Stimulated activated CD4-positive, alpha-beta T cell treated with anti-CD3 and anti-CD28 coated beads, Interleukin-2, amount 100 ng/mL, for 4 hours (primary cell): ENCODE data around the gene THBD.

Experiments used
- DNase-seq: peaks from one replicate; pipeline ENCODE4 v3.0.0-alpha.2; 2020; ENCODE audit warnings: low read depth

Gene THBD, protein sequence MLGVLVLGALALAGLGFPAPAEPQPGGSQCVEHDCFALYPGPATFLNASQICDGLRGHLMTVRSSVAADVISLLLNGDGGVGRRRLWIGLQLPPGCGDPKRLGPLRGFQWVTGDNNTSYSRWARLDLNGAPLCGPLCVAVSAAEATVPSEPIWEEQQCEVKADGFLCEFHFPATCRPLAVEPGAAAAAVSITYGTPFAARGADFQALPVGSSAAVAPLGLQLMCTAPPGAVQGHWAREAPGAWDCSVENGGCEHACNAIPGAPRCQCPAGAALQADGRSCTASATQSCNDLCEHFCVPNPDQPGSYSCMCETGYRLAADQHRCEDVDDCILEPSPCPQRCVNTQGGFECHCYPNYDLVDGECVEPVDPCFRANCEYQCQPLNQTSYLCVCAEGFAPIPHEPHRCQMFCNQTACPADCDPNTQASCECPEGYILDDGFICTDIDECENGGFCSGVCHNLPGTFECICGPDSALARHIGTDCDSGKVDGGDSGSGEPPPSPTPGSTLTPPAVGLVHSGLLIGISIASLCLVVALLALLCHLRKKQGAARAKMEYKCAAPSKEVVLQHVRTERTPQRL

DNA sequence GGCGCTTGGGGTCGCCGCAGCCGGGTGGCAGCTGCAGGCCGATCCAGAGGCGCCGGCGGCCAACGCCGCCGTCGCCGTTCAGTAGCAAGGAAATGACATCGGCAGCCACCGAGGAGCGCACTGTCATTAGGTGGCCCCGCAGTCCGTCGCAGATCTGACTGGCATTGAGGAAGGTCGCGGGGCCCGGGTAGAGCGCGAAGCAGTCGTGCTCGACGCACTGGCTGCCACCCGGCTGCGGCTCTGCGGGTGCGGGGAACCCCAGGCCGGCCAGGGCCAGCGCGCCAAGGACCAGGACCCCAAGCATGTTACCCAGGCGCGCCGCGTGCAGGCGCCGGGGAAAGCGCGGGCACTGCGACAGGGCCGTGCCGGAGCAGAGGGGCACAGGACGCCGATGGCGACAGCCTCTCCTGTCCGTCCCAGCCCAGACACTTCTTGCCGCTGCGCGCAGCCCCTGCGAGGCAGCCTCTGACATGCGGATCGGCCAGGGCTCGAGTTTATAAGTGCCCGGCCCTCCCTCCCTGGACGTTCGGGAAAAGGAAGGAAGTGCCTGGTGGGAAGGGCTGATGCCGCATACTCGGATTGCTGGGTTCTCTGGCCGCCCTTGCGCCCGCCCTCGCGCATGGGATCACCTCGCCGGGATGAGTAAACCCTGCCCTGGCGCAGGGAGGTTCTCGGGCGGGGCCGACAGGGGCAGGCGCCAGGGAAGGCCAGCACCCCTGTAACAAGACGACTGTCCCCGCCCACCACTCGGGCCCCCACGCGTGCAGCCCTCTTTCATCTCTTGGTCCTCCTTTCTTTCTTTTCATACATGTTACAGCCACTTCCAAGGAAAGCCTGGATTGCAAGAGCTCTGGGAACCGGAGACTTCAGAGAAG lies at the start of gene THBD:
TSS of gene THBD (minus strand) at position 472 of the 875 bp plus-strand sequence. CDS start at position 304, 168 bp downstream.
- DNase-seq = no peak

DNA sequence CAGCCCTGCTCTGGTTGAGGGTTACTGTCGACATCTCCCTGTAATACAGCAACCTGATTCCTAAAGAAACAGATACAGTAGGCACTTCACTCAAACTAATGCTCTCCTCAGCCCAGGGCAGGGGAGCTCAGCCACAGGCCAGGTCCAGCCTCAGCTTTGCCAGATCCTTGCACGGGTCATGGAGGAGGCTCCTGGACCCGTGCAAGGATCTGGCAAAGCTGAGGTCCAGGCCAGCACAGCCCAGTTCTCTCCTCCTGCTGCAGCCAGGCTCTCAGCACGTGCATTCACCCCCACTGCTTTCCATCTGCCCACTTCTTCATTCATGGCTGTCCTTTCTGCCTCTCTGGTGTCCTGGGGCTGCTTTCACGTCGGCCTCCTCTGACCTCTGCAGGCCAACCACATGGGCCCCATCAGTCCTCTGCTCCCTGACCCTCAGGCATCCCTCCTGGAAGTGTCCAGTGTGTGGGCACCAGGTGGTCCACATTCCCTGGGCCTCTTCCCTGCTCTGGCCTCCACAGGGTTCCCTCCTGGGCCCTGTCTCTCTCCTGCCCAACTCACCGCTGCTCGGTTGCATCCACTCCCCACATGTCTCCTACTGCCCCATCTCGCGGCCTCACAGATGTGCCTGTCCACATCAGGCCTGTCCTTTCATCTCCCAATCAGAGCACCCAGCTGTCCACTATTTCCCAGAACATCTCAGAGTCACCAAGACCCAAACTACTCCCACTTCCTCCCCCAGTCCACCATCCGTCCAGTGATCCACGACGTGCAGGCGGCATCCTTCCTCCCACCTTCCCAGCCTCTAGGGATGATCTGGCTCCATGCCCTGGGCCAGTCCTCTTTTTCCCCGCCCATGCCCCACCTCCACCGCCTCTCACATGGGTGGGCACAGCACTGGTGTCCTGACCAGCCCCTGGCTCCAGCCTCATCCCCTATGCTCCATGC lies 48.4 kb upstream of the THBD start:
- no peak for DNase-seq

DNA sequence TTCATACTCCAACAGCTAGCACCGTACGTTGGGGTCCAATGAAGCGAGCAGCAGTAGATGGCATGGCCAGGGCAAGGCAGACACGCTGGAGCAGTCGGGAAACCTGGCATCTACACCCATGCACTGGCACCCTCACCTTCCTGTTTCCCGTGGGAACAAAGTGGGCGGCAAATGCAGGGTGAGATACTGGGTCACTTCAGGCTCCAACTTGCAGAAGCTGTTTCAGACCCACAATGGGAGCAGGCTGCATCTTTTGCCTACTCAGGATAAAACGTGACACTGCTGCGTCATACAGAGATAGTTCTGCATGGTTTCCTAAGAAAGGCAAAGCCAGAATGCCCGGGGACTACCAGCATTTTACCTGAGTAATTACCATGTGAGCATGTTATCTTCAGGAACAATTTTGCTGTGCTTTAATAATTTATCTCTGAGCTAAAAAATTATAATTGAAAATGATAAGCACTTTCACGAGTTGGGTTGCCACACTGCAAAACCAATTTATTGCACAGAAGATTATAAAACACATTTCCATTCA lies 47.6 kb upstream of the THBD start:
- DNase-seq = no peak

DNA sequence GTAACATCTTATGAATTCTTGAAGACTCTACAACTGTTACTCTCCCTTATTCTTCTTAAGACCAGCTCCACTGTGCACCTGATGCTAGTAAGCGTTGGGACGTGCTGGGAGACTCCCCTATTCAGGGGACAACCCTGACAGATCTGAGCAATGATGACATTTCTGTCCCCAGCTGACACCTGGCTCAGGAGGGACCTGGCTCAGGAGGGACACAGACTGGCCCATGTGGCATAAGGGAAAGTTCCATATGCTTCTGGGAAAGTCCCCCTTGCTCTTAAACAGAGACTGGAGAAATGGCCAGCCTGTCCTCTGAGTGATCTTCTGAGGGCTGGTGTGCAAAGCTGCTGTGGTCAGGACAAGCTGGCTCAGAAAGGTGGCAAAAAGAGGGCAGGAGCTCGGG lies 46.6 kb upstream of the THBD start:
- DNase-seq = no peak

DNA sequence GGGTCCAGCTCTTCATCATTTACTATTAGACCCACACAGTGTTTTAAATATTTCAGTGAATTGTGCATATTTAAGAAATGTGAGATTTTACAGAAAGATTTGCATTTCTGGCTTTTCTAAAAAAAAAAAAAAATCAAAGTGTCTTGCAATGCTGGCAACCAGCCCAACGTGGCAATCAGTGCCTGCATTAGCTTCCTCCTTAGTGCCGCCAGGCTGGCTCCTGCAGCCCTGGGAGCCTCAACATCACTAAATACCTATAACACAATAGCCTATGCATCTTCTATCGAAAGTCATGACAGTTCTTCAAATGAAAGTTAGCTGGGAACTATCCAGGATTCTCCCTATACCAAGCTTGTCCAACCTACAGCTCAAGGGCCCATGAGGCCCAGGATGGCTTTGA lies 46.0 kb upstream of the THBD start:
- no peak for DNase-seq

DNA sequence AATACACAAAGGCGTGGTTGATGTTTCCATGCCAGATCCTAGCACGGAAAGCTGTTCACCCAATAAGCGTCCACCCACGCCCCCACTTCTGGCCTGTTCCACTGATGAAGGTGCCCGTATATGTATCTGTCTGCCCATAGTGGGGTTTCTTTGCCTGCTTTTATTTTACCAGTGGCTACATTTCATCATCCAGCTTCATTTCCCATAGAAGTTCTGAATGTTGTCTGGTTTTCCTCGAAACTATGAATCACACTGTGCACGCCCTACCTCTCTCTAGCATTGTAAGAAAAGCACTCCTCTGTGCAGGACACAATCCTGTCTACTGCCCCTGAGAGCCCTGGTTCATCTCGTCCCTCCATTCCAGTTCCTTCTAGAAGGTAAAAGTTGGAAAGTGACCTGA lies 45.5 kb upstream of the THBD start:
- DNase-seq = no peak

DNA sequence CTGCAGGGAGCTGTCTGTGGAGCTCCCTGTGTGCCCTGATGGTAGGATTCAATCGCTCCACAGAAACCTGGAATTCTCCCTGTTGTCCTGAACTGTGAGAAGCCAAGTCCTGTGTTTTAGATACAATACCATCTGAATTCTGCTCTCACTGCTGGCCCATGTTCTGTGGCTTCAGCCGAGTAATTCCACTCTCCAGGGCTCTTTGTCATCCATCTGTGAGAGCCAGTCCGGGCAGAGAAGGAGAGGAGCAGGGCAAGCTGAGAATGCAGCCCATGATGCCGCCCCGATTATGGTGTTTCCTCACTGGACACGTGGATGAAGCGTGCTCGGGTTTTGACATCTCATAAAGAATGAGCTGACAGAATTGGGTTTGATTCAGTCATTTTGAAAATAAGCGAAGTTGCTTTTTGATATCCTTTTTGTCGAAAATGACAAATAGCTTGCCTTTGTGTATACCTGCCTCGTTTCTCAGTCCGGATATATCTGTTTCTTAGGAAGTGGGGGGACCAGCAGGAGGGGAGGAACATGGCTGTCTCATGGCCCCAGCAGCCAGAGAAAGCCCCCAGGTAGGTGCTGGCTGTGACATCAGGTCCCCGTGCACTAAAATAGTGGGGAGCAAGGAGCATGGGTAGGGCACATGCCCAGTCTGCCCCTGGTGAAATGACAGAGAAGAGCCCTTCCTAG lies 44.9 kb upstream of the THBD start:
- DNase-seq = no peak

DNA sequence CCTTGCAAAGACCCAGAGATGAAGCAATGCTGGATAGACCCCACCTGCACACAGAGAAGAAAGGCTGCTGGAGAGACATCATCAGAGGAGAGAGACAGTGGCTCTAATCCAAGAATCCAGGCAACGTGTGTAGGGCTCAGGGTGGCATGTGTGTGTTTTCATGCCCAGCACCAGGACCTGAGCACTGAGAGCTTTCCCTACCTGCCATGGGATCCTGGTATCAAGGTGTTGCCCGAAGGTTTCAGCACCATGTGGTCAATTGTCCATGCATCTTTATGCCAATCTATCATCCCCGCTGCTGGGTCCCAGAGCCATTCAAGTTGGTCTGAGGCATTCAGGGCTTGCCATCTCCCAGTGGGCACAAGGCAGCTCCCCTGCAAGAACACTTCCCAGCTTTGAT lies 44.1 kb upstream of the THBD start:
- DNase-seq = no peak

DNA sequence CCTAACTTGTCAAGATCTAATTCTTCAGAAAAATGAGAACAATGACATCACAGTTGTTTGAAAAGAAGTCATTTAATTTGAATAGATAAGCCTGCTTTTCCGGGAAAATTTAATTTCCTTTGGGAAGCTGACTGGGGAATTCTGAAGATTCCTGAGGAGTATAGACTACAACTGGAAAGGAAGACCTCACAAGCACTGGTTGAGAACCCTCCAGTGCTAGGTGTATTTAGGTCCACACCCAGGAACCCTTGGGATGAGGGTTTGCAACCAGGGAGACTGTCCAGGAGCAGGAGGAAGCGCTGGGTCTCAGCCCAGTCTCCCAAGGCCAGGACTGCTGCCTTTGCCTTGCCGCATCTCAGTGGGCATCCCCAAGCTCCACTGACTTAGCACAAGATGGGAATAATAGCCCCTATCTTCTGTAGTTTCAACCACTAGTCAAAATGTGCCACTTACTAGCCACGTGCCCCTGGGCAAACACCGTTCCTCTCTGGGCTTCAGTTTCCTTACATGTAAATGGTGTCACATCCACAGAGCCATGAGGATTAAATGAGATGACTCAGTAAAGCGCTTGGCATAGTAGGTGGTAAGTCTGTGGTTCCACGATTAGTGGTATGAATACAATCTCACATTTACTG lies 43.5 kb upstream of the THBD start:
- DNase-seq = no peak

DNA sequence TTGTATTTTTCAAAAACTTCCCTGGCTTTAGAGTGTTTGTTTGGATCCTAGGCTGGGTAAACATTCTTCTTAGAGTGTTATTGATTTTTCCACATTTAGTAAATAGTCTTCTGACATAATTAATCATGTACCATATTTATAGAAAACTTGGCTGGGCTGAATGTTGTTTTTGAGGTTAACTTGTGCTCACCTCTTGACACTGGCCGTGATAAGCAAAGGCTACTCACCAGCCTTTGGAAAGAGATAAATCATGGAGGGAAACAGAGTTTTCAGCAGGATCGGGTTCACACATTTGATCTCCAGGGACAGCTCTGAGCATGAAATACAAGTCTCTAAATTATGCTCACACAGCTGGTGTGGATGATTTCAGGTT lies 42.9 kb upstream of the THBD start:
- DNase-seq = no peak

DNA sequence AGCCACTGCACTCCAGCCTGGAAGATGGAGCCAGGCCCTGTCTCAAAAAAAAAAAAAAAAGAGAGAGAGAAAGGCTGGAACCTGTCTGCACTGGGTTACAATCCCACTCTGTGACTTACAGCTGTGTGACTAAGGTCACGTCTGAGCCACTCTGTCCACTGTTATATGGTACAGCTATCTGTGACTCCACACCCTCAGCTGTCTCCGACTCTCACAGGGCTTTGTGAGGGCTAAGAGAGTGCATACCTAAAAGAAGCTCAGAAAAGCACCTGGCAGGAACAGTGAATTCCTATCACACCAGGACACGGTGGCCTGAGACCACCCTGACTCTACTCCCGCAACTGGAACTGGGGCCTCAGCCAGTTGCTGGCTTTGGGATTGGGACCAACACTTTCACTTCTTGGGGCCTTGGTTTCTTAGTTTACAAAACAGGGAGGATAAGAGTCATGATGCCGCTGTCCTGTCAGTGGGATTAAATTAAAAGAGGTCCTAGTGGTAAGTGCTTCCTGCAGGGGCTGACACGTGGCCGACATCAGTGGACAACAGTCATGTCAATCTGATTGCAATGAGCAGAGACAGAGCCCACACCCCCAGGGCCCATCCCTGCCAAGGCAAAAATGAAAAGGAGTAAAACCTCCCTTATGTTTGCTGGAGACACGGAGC lies 42.4 kb upstream of the THBD start:
- no peak for DNase-seq

DNA sequence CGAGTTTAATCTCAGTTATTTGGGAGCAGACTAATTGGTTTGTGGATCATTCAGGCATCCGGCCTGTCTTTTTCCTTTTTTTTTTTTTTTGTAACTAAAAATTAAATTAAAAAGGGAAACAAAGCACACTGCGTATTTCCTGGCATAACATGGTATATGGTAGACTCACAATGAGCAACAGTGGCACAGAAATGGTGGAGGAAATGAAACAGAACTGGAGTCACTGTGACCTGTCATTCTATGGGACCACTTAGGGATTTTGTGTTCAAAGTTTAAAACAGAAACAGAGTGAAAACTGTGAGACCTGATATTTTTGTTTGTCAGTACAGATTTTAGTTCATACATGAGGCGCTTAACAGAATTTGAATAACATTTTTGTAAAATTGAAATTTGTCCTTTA lies 41.4 kb upstream of the THBD start:
- no peak for DNase-seq

DNA sequence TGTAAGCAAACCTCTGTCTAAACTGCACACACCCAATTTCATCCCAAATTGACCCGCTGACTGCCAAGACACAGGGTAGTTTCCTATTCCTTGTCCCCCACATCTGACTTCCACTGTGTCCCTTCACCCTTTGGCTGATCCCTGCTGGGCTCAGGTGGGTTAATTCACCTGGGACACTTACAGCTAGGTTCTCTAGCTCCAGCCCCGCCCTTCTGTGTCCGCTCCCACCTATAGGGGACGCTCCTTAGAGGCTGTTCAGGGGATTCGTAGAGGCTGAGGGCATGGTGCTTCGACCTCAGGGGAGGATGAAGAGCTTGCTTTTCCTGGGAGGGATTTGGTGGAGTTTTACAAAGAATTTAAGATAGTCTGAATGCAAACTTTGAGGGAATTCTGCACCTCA lies 40.7 kb upstream of the THBD start:
- DNase-seq = no peak

DNA sequence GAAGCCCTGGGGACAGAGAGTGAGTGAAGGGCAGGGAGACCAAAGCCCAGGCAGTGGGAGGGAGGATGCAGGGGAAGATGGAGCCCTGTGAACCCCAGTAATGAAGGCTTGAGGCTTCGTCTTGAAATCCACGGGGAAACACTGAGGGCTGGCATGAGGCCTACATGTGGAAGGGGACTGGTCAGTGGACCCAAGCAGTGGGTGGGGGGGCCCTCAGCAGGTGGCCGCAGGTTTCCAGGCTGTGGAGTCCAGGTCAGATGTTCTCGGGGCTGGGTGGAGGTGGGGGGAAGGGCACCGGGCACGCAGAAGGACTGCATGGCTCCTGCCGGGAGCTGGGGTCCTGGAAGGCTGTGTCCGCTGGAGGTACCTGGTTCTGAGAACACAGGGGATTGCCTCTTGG lies 39.4 kb upstream of the THBD start:
- DNase-seq = no peak

DNA sequence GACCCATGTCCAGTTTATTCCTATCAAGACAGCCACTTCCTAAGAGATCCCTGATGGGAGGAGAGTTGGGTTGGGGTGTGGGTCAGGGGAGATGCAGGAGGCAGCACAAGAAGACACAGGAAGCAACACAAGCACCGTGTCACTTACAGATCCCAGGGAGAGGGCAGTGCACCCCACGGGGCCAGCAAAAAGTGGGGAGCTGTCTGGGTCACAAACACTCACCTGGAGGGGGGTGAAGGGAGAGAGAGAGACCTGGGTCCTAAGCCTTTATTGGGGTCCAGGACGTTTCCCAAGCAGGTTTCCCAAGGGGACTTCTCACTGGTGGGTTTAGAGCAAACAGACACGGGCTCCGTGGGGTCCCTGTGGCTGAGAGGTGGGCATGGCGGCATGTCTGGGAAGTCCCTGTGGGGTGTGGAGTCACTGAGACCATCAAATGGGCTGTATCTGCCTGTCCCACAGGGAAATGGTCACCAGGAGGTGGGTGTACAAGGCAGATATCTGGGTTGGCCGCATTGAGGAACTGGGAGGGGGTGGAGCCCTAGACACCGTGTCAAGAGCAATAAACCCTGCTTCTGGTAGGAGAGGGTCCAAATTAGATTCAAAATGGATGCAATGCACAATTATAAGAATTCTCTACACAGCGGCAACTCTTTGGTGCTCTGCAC lies 38.2 kb upstream of the THBD start:
- no peak for DNase-seq

DNA sequence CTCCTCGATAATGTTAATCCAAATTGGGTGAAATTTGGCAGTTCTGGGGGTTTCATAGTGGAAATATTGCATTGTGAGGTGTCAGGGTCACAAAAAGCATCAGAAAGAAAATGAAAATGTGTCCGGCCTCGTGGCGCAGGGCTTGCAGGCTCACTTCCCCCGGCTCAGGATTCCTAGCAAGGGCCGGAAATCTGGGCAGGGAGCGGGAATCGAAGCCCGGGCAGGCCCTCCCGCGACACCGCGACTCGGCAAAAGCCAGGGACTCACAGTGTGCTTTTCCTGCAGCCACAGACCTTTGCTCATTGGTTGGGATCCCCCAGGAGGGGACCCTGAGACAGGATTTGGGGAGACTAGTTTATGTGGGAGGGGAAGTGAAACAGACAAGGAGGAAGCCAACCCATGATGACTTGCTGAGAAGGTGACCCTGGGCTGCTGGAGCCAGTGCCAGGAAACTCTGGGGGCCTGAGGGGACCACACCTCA lies 37.5 kb upstream of the THBD start:
- no peak for DNase-seq

DNA sequence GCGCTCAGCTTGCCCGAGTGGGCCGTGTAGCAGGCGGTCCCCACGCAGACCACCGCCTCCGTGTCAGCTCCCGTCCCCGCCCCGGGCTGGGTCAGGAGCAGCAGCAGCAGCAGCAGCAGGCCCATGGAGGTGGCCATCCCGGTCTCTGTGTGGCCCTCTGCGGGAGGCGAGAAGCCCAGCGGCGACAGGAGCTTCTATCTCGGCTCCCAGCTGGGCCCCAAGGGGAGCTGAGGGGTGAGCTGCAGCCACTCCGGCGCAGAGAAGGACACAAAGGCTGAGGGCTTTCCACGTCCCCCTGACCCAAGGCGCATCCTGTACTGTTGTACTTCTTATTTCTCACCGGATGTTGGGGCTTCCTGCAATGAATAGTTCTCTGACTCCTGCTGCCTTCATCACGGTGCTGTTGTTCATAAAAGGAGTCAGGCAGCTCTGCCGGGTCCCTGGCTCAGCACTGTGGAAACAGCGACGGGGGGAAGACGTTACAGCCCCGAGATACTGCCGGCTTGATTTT lies 36.6 kb upstream of the THBD start, which contains the start of gene CD93:
TSS of gene CD93 (minus strand) at position 269 of the 511 bp plus-strand sequence. CDS start at position 137, 132 bp downstream.
- DNase-seq = no peak

DNA sequence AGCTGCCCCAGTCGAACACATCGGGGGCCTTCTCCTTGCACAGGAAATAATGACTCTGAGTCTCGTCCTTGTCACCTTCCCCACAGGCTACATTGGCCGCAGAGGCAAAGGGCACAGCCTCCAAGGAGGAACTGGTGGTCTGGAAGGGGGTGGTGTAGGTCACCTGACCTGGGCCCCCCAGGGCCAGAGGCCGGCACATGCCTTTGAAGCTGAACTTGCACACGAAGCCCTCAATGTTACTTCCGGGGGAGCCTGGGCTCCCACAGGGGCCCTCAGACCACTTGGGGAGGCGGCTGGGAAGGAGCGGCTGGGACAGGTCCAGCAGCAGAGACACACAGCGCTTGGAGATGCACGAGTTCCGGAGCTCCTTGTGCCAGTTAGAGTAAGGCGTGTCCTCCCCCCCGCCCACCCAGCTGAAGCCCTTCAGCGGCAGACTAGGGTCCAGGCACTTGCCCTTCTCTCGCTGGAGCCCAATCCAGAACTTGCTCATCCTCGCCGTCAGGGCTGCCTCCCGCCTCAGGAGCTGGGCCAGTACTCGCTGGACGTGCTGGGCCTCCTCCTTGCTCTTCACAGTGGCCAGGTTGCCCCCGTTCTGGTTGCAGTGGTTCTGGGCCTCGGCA lies 36.1 kb upstream of the THBD start:
- DNase-seq = no peak
